HG03378 (cell line): ENCODE data around the gene WDR62.
"Not testable (repeated sequence)": the region's sequence is repeated elsewhere in the genome, so short reads cannot be mapped to it uniquely, and the experiment has no call there.

Experiments used
- ATAC-seq: cut with Tn5 transposase; IDR thresholded peaks from one replicate; pipeline ENCODE4 v1.9.1; 2021; ENCODE audit warnings: mild to moderate bottlenecking, moderate library complexity; ENCODE audit not compliant: unreplicated experiment

WDR62 gene

DNA sequence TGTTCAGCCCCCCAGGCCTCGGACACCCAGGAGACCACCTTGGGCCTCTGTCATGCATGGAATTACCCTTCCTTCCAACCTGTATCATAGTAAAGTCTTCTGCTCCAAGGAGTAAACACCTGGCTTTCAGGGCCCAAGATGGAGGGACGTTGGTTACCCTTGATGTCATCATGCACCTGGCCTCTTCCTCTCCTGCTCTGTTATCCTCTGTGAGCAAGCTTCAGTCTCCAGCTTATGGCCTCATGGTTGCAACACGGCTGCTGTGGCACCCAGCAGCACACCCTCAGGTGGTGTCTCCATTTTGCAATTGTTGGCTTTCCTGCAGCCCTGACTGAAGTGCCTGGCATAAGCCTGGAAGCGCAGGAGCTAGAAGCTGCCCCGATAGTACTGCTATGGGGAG, 52.3 kb downstream of the WDR62 start:
- ATAC-seq: no peak

DNA sequence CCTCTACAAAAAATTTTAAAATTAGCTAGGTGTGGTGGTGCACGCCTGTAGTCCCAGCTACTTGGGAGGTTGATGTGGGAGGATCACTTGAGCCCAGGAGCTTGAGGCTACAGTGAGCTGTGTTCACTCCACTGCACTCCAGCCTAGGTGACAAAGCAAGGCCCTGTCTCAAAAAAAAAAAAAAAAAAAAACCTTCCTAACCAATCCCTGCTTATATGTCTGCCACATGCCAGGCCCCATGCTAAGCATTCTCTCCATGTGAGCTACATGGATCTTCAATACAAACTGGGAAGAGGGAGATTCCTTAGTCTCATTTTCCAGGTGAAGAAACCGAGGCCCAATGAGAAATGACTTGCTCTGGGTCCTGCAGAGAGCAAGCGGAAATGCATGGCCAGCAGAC, 54.0 kb downstream of the WDR62 start:
- ATAC-seq: no peak

DNA sequence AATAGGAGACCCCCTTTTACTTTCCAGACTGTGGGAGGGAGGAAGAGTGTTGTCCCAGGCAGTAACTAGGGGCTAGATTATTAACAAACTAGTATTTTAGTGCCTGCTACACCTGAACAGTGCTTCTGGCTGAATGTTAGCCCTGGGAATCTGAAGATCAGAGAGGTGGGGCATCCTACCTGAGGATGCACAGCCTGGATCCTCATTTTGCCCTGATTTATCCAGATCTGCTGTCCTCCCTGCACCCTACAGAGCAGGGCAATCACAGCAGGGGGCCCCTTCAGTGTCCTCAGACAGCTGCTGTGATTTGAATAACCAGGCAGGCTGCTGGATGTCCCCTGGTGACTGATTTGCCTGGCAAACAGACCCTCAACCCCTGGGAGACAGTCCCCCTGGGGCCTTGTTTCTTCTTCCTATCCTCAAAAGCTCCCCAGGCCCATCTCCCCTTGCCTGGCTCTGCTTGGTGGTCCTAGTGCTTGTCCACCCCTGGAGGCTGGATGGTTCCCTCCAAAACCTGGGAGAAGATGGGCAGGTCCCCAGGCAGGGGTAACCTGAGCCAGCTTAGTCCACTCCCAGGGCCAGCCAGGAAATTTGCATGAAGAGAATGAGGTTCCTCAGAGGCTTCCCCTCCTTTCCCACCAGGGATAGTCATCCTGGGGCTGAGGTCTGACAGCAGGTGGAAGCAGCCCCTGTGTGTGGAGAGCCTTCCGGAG, 55.9 kb downstream of the WDR62 start, which contains the start of gene OVOL3:
OVOL3 (plus strand) TSS at position 657 of the 713 bp plus-strand sequence. CDS start 60 bp downstream, outside the sequence.
- ATAC-seq: no peak

DNA sequence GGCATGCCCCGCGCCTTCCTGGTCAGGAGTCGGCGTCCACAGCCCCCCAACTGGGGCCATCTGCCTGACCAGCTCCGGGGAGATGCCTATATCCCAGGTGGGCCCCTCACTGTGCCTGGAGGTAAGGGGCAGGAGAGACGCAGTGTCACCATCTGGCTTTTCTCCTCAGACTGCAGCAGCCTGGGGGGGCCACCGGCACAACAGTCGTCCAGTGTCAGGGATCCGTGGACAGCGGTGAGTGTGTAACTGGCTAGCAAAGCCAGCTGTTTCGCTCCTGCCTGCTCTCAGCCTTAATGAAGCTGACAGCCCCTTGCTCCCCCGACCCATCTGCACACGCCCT, 56.5 kb downstream of the WDR62 start:
- no peak for ATAC-seq

DNA sequence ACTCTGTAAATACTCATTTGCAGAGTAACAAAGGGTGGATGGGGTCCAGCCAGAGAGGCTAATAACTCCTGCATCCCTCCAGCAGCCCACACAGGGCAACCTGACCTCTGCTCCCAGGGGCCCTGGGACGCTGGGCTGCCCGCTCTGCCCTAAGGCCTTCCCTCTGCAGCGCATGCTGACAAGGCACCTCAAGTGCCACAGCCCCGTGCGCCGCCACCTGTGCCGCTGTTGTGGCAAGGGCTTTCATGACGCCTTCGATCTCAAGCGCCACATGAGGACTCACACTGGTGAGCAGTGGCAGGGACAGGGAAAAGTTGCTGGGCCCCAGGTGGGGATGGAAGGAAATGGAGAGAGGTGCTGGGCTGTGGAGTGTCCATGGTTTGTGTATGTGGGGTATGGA, 58.0 kb downstream of the WDR62 start:
- no peak for ATAC-seq

DNA sequence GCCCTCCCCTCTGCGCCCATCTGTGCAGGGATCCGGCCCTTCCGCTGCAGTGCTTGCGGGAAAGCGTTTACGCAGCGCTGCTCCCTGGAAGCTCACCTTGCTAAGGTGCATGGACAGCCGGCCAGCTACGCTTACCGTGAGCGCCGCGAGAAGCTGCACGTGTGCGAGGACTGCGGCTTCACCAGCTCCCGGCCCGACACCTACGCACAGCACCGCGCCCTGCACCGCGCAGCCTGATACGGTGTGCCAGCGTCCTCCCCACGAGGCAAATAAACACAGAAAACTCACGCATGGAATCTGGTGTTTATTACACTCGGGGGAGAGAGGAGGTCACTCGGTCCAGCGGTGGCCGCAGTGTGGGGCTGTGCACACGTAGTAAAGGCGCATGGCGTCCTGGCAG, 58.7 kb downstream of the WDR62 start:
- no peak for ATAC-seq

DNA sequence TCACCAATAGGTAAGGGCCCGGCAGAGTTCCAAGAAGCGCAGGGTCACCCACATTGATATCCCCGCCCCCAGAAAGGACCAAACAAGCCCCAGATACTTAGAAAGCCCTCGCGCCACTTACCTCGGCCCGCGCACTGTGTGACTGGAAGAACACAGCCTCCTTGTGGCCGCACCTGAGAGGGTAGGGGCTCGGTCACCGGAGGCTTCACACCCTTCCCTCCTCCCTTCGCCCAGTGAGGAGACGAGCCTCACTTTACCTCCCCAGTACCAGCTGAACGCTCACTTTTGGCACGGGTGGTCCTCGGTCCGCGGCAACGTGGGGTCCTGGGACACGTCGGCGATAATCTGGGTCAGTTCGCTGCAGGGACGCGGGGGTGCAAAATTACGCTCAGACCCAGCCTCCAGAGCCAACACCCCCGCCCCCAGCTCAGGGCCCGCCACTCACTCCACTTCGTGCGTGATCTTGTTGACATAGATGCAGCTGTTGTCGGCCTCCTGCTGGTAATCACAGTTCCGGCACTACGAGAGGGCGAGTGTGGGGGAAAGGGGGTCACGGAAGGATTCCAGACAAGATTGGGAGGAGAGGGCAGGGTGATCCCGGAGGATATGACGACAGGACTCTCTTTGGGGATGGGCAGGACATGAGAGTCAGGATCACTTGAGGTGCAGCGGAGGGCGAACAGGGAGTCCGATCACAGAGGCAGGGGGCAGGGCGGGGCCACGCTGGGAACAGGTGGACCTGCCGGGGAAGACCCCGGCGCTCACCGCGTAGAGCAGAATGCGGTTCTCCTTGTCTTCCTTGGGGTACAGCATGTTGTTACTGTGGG, 59.4 kb downstream of the WDR62 start:
- no peak for ATAC-seq

DNA sequence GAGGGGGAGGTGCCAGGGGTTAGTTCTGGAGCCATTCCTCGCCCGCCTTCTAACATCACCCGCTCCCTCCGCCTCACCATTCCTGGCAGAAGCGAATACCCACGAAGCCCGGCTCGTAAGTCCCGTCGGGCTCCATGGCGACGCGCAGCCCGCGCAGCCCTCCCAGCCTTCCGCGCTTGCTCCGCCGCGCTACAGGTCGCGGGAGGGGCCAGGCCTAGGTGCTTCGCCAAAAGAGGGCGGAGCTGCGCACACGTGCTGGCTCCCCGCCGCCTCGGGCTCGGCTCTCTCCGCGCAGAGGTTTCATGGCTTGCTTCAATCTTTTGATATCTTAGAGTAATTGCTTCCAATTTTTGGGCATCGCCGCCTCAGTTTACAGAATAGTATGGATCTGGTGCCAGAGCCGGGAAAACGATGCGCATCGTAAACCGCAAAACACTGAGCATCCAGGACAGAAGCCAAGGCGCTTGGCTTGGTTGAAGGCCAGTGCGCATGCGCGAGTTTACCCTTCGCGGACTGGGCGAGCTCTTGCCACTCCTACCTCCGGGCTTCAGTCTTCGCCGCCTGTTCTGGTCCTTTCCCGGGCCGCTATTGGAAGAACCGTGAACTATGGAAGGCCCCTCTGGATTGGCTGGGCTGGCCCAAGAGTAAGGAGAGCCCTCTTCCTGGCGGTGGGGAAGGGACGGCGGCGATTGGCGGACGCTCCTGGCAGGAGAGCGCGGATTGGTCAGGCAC, 60.2 kb downstream of the WDR62 start, which contains the start of gene POLR2I:
POLR2I (minus strand) TSS at position 155 of the 732 bp plus-strand sequence; CDS start at position 136, 19 bp downstream.
- peak; percentile 76 for ATAC-seq

DNA sequence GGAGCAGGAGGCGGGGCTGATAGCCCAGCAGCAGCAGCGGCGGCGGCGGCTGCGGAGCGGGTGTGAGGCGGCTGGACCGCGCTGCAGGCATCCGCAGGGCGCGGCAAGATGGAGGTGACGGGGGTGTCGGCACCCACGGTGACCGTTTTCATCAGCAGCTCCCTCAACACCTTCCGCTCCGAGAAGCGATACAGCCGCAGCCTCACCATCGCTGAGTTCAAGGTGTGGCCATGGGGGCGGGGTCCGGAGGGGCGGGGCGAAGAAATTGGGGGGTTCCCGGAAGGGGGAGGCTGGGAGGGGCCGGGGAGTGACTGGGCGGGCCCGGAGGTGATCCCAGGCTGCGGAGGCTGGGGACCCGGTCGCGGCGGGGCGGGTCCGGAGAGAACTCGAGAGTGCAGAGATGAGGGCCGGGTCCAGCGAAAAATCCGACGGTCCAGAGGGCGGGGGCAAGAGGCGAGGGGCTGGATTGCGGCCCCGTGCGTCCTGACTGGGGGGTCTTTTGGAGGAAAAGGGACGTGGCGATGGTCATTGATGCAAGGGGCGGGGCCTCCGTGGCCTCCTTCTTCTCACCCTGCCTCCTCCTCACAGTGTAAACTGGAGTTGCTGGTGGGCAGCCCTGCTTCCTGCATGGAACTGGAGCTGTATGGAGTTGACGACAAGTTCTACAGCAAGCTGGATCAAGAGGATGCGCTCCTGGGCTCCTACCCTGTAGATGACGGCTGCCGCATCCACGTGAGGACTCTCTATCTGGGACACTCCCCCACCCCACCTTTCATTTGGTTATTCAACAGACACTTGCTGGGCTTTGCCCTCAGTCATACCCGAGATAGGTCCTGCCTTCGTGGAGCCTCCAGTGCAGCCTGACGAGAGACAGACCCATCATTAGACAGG, 61.0 kb downstream of the WDR62 start, which contains the start of gene TBCB:
TBCB (plus strand) TSS at position 16 of the 891 bp plus-strand sequence; CDS start at position 109, 93 bp downstream.
- no peak for ATAC-seq

DNA sequence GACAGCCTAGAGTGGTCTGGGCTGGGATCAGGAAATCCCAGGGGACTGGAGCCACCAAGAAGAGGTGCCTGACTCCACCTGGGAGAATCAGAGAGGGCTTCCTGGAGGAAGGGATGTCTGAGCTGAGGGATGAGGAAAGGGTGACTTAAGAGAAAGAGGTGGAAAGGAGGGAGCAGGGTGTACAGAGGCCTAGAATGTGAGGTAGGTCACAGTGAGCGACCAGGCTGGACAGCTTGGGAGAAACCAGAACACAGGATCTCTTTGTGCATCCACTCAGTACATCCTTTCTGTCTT, 61.6 kb downstream of the WDR62 start:
- ATAC-seq: no peak

DNA sequence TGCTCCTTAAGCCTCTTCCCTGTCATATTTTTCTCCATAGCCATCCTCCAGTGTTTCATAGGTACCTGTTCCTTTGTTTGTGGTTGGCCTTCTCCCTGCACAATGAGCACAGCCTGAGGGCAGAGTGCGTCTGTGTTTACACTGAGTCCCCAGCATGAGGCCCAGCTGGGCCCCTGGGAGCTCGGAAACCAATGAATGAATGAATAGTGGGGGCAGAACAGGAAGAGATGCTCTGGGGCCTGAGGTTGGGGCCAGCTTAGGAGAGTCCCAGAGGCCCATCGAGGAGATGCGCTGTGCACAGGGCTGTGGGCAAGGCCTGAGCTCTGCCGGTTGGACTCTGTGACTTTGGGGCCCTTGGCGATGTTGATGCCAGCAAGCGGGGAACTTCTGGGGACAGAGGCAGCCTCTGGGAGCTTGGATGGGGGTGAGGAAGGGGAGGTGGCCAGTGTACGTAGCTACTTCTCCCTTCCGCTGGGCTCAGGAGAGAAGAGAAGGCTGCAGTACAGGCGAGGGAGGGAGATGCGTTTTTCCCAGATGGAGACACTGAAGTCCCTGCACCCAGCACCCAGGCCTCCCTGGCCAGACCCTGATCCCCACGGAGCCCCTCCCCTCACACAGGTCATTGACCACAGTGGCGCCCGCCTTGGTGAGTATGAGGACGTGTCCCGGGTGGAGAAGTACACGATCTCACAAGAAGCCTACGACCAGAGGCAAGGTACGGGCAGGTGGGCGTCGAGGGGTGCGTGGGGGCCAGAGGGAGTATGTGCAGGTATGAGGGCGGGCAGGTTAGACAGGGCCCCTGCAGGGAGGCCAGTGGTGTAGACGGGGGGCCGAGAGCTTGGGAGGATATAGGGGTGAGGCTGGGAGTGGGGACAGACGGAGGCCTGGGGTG, 65.6 kb downstream of the WDR62 start:
- no peak for ATAC-seq

DNA sequence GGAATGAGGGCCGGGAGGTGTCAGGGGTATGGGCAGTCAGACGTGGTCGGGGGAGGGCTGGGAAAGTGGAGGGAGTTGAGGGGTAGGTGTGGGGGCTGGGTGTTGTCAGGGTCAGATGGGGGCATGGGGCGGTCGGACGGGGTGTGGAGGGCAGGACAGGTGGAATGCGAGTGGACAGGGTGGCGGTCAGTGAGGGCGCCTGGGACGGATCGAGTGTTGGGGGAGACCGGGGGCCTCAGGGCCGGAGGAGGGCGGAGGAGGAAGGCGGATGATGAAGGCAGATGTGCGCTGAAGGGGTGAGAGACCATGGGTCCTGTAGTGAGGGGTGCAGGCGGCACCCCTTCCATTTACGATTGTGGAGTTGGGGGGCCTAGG, 66.3 kb downstream of the WDR62 start:
- ATAC-seq: no peak

DNA sequence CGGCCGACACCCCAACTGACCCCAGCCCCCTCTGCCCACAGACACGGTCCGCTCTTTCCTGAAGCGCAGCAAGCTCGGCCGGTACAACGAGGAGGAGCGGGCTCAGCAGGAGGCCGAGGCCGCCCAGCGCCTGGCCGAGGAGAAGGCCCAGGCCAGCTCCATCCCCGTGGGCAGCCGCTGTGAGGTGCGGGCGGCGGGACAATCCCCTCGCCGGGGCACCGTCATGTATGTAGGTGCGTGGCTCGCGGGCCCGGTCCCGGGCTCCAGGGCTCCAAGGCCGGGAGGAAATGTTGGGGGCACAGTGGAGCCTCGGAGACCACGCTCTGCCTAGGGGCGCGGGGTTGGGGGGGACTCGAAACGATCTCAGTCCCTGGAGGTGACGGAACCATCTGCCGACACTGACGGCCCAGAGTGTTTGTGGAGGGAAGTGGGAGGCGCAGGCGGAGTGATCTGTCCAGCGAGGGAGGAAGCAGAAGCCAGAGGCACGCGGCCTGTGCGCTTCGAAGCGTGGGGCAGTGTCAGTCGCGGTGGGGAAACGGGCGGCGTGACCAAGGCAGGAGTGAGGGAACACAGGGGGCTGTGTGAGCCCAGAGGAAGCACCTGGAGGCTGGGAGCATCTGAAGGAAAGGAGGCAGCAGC, 66.9 kb downstream of the WDR62 start:
- ATAC-seq: no peak

DNA sequence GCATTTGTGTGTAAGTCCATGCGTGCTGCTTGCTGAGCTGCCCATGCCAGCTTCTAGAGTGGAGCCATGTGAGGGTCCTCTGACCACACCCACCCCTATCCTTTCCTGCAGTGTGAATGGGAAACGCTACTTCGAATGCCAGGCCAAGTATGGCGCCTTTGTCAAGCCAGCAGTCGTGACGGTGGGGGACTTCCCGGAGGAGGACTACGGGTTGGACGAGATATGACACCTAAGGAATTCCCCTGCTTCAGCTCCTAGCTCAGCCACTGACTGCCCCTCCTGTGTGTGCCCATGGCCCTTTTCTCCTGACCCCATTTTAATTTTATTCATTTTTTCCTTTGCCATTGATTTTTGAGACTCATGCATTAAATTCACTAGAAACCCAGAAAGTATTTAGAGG, 70.9 kb downstream of the WDR62 start:
- ATAC-seq: no peak

DNA sequence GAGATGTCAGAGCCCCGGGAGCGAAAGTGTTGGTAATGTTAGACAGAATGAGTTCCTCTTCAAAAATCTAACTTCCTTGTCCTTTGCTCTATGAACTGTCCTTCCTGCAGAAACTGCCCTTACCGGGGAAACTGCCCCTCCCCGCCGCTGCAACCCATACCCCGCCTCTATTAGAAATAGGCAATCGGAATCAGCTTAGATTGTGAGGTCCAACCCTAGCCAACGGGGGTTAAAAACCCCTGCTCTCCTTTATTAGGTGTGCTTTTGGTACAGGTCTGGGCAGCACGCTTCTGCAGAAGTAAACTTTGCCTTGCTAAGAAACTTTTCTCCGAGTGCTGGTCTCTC, 73.7 kb downstream of the WDR62 start:
- ATAC-seq: no peak

DNA sequence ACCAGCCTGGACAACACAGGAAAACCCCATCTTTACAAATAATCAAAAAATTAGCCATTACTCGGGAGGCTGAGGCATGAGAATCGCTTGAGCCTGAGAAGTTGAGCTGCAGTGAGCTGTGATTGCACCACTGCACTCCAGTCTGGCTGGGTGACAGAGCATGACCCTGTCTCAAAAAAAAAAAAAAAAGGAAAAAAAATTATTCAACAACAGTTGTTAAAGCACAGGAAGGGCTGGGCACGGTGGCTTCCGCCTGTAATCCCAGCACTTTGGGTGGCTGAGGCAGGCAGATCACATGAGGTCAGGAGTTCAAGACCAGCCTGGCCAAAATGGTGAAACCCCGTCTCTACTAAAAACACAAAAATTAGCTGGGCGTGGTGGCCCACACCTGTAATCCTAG, 76.5 kb downstream of the WDR62 start:
- ATAC-seq: not testable (repeated sequence)

DNA sequence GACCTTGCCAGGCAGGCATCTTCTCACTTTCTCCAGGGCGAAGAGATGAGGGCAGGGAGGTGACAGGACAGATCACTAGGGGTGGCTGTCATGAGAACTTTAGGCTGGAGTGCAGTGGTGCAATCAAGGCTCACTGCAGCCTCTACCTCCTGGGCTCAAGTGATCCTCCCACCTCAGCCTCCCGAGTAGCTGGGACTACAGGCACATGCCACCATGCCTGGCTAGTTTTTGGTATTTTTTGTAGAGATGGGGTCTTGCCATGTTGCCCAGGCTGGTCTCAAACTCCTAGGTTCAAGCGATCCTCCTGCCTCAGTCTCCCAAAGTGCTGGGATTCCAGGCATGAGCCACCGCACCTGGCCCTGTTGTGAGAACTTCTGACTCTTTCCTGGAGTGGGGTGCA, 80.2 kb downstream of the WDR62 start:
- ATAC-seq: not testable (repeated sequence)

DNA sequence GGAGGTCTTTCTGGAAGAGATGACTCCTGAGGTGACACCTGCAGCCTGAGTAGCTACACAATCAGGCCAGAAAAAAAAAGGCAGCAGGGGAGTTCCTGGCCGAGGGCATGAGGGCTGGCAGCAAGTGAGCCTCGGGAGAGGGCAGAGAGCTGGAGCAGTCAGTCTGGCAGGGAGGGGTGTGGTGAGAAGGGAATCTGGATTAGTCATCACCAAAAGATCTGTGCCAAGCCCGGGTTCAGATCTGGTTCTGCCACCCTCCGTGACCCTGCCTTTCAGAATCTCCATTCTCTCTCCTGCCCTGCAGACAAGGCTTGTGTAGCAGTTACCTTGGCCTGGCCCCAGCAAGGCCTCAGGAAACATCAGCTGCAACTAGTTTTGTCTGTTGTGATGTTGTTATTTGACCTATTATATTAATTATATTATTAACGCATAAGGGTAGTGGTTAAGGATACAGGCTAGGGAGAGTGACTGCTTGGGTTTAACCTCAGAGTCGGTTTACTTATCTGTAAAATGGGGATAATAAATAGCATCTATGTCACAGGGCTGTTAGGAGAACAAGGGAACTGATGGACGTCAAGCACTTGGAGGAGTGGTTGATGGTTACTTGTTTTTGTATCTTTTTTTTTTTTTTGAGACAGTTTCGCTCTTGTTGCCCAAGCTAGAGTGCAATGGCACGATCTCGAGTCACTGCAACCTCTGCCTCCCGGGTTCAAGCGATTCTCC, 82.4 kb downstream of the WDR62 start:
- no peak for ATAC-seq

DNA sequence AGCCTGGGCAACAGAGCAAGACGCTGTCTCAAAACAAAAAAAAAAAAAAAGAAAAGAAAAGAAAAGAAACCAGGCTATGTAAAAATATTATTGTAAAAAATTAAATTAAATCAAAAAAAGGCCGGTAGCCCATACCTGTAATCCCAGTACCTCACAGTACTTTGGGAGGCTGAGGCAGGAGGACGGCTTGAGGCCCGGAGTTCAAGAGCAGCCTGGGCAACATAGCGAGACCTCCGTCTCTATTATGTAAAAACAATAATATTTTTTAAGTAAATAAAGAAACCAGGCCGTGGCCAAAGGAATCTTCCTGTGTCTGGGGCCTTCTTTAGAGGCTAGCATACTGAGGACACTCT, 84.4 kb downstream of the WDR62 start:
- ATAC-seq: no peak
